Upper lobe of left lung (tissue), 6 donors: ENCODE data around the gene TMEM170A. TPM values are rescaled to one million over a fixed set of nuclear protein-coding genes. Genes with fewer than 3 reads are reported as not detected.
A peak's percentile ranks its signal among the peaks of the same experiment; 100 is the strongest.
"Not testable (repeated sequence)": the region's sequence is repeated elsewhere in the genome, so short reads cannot be mapped to it uniquely, and the experiment has no call there.

Experiments
- ATAC-seq, 2 donors: fragments of 200-7000 bp; cut with Tn5 transposase; one replicate each; pipeline ENCODE4 v1.9.1; 2022; ENCODE audit warnings: mild to moderate bottlenecking in 2 of 2, moderate library complexity in 2 of 2; ENCODE audit not compliant: low FRiP score in 2 of 2
- DNase-seq, 2 donors: peaks; one replicate each; pipeline ENCODE4 v3.0.0-alpha.2; 2019 to 2020
- H3K27ac ChIP-seq, 4 donors: fragments of 200-600 bp; sonication (generic); one replicate each; pipeline ENCODE4 v1.5.1; 2016 to 2019
- H3K27me3 ChIP-seq, 4 donors: fragments of 200-600 bp; sonication (generic); one replicate each; pipeline ENCODE4 v1.5.1; 2017 to 2019
- H3K36me3 ChIP-seq, 4 donors: fragments of 200-600 bp; sonication (generic); one replicate each; pipeline ENCODE4 v1.5.1; 2016 to 2019
- H3K4me1 ChIP-seq, 4 donors: fragments of 200-600 bp; sonication (generic); one replicate each; pipeline ENCODE4 v1.5.1; 2018 to 2019
- H3K4me3 ChIP-seq, 4 donors: fragments of 200-600 bp; sonication (generic); one replicate each; pipeline ENCODE4 v1.5.1; 2017 to 2019; ENCODE audit warnings: mild to moderate bottlenecking in 2 of 4, moderate library complexity in 1 of 4
- H3K9me3 ChIP-seq, 4 donors: fragments of 200-600 bp; sonication (generic); one replicate each; pipeline ENCODE4 v1.5.1; 2018 to 2019
- EP300 ChIP-seq, 4 donors: sonication (generic); formaldehyde crosslinking; IDR thresholded peaks; one replicate each; pipeline ENCODE4 v1.5.1; 2017; ENCODE audit warnings: antibody characterized with exemption in 4 of 4, control low read depth in 2 of 4
- POLR2A ChIP-seq, 4 donors: fragments of 450-650 bp; IDR thresholded peaks; one replicate each; pipeline ENCODE4 v1.5.1; 2016 to 2017; ENCODE audit warnings: antibody characterized with exemption in 4 of 4, mild to moderate bottlenecking in 2 of 4
- POLR2AphosphoS5 ChIP-seq, 2 donors: sonication (generic); formaldehyde crosslinking; IDR thresholded peaks; one replicate each; pipeline ENCODE4 v1.5.1; 2017; ENCODE audit warnings: antibody characterized with exemption in 2 of 2
- WGBS, 2 donors: methylation state at CpG; one replicate each; pipeline ENCODE4 v1.1.5; 2017 to 2018; 5-methylcytosine and 5-hydroxymethylcytosine counted together
- total RNA-seq, 6 donors: library from RNA; depleted of rRNA in 4 of 6; stranded (reverse); fragments of >200 nt in 4 of 6; gene quantifications; one replicate each; pipeline versions ENCODE4 v1.1.0 to v1.2.1, GENCODE V29; 2016 to 2021
- TF ChIP-seq, protein P1 (sequence below), 6 experiments: fragments of 450-650 bp in 4 of 6; fragments of 200-600 bp in 2 of 6; sonication (generic) in 2 of 6; IDR thresholded peaks; one replicate each; pipeline ENCODE4 v1.5.1; 2016 to 2019; ENCODE audit warnings: antibody characterized with exemption in 6 of 6
- donor health status: DM: no; HTN: no; CAD: no; lungs with moderate emphysema.
- donor health status: DM: no; HTN: yes; CAD: no; lungs with severe emphysema.

TMEM170A gene
- total RNA-seq, 6 donors from 2014 or later = 11.5 to 31.6 (median 25.5) TPM

DNA sequence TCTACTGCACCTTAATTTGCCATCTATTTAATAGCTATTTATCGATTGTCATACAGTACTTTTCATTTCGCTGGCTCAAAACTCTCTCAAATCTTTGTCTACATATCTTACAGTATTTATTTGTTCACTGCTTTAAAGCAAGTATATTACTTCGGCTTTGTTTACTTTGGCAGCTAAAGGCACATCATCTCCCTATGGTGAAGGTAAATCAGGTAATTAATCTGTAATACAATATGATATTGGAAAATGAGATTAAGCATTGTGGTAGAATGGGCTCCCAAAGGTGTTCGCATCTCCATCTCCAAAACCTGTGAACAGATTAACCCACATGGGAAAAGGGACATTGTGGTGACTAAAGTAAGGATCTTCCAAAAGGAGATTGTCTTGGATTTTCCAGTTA lies 6.5 kb downstream of the TMEM170A start:
- Histone ChIP-seq H3K4me3 (no peak overlapping the region), H3K27me3 (no peaks in the 10 kb centered on the region), H3K36me3 (no peaks in the 10 kb centered on the region), H3K27ac (no peak overlapping the region), H3K4me1 (peaks cover under 1 to 25% (median 11%) of the 10 kb centered on the region in 4 donors), H3K9me3 (no peaks in the 10 kb centered on the region)
- no peak for ATAC-seq
- no peak for TF ChIP-seq POLR2A (IDR thresholded peaks at IDR 0.05)
- TF ChIP-seq EP300 (IDR thresholded peaks at IDR 0.05) = no peak
- TF ChIP-seq, protein P1, sequence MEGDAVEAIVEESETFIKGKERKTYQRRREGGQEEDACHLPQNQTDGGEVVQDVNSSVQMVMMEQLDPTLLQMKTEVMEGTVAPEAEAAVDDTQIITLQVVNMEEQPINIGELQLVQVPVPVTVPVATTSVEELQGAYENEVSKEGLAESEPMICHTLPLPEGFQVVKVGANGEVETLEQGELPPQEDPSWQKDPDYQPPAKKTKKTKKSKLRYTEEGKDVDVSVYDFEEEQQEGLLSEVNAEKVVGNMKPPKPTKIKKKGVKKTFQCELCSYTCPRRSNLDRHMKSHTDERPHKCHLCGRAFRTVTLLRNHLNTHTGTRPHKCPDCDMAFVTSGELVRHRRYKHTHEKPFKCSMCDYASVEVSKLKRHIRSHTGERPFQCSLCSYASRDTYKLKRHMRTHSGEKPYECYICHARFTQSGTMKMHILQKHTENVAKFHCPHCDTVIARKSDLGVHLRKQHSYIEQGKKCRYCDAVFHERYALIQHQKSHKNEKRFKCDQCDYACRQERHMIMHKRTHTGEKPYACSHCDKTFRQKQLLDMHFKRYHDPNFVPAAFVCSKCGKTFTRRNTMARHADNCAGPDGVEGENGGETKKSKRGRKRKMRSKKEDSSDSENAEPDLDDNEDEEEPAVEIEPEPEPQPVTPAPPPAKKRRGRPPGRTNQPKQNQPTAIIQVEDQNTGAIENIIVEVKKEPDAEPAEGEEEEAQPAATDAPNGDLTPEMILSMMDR (IDR thresholded peaks at IDR 0.05) = no peak
- TF ChIP-seq POLR2AphosphoS5 (IDR thresholded peaks at IDR 0.05) = no peak
- no peak for DNase-seq
- 87 to 92% methylated on average over 4 of the region's 4 CpGs for WGBS, 2 donors

DNA sequence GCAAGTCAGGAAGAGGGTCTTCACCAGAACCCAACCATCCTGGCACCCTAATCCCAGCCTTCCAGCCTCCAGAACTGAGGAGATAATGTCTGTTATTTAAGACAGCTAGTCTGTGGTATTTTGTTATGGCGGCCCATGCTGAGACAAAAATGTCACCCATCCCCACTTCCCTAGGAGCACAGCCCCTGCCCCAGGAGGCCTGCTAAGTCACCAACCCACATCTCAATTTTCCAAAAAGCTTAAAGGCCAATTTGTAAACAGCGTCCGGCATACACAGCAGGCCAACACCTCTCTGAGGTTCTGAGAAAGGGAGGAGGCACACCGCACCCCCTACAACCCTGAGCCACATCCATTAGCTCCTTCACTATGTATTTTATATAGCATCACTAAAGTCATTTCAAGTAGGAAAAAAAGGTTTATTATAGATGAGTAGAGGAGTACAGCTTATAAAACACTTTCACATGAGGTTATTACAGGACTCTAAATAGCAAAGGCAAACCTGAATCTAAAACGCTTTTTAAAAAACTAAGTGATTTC lies 6.9 kb downstream of the TMEM170A start:
- H3K4me1 ChIP-seq = peaks cover 6 to 24% (median 9%) of the 10 kb centered on the region in 4 donors
- 97 to 99% methylated on average over 5 of the region's 5 CpGs for whole genome bisulfite sequencing, 2 donors
- H3K36me3 ChIP-seq = no peaks in the 10 kb centered on the region
- DNase-seq = no peak
- TF ChIP-seq POLR2A (IDR thresholded peaks at IDR 0.05) (no peak), POLR2AphosphoS5 (IDR thresholded peaks at IDR 0.05) (no peak), EP300 (IDR thresholded peaks at IDR 0.05) (no peak)
- TF ChIP-seq, protein P1 (IDR thresholded peaks at IDR 0.05) = no peak
- H3K27ac ChIP-seq = no peak overlapping the region
- no peaks in the 10 kb centered on the region for H3K27me3 ChIP-seq
- no peak for ATAC-seq
- H3K9me3 ChIP-seq = no peaks in the 10 kb centered on the region
- no peak overlapping the region for H3K4me3 ChIP-seq

DNA sequence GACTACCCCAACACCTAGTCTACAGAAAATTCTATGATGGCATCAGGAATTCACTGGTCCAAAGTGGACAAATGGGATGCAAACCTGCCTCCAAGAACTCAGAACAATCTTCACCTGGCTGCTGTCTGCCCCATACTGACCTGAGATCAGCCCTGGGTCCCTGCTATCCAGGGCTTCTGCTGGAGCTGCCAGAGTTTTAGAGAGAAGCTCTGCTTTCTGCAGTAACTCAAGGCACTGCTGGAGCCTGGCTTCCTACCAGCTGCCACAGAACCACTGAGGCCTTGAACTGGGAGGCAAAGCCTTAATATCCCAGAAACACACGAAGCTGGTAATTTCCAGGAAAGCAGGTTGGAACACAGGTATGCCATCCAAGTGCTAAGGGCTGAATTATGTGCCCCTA lies 7.5 kb downstream of the TMEM170A start:
- peaks cover 7 to 18% (median 9%) of the 10 kb centered on the region in 4 donors for H3K4me1 ChIP-seq
- no peaks in the 10 kb centered on the region for H3K9me3 ChIP-seq
- 74 to 80% methylated on average over 1 of the region's 1 CpG for WGBS, 2 donors
- H3K4me3 ChIP-seq = no peak overlapping the region
- TF ChIP-seq, protein P1 (IDR thresholded peaks at IDR 0.05) = no peak
- no peak for TF ChIP-seq POLR2A (IDR thresholded peaks at IDR 0.05)
- no peak for TF ChIP-seq EP300 (IDR thresholded peaks at IDR 0.05)
- TF ChIP-seq POLR2AphosphoS5 (IDR thresholded peaks at IDR 0.05) = no peak
- H3K27ac ChIP-seq = no peak overlapping the region
- ATAC-seq = no peak
- no peaks in the 10 kb centered on the region for H3K27me3 ChIP-seq
- no peaks in the 10 kb centered on the region for H3K36me3 ChIP-seq
- DNase-seq = no peak

DNA sequence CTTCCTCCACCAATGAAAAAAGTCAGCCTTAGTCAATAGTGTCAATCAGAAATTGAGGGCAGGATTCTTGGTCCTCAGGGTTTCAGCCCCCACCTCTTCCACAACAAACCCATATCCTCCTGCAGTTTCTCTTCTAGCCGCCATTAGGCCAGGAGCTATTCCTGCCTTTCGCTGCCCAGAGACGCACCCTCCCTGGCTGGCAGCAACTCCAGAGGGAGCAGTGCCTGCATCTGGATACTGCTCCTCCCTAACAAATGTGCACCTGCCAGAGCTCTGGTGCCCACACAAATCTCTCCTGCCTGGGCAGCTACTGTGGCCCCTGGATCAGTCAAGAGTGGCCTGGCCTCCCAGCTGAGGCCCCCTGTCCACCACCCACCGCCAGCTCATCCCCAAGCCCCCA lies 8.0 kb downstream of the TMEM170A start:
- not testable (repeated sequence) for H3K27ac ChIP-seq, DNase-seq, H3K36me3 ChIP-seq, H3K27me3 ChIP-seq, H3K9me3 ChIP-seq, H3K4me3 ChIP-seq
- ATAC-seq = peak in 1 of 2 donors; percentile 23
- WGBS, 2 donors = 95 to 98% methylated on average over 4 of the region's 4 CpGs
- peaks cover 3 to 13% (median 8%) of the 10 kb centered on the region in 4 donors for H3K4me1 ChIP-seq

DNA sequence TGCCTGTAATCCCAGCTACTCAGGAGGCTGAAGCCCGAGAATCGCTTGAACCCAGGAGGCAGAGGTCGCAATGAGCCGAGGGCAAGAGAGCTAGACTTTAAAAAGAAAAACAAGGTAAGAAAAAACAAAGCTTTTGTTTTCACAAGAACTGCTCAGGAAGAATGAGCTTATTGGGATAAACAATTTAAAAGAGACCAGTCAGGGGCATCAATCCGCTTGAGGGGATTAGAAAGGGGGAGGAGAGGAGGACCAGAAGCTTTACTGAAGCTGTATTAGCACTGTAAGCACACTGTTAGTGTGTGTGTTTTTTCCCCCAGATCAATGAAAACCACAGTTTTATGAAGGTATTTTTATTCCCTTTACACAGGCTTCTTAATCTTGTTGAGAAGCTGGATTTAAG lies 8.8 kb downstream of the TMEM170A start:
- ATAC-seq (no peak), DNase-seq (no peak)
- no peak for TF ChIP-seq POLR2A (IDR thresholded peaks at IDR 0.05)
- TF ChIP-seq, protein P1 (IDR thresholded peaks at IDR 0.05) = no peak
- TF ChIP-seq POLR2AphosphoS5 (IDR thresholded peaks at IDR 0.05) = no peak
- TF ChIP-seq EP300 (IDR thresholded peaks at IDR 0.05) = no peak

More for the DNA sequence above, 8.8 kb downstream of the TMEM170A start:
- peaks cover 3 to 9% (median 5%) of the 10 kb centered on the region in 4 donors for H3K4me1 ChIP-seq
- WGBS, 2 donors = 64 to 76% methylated on average over 5 of the region's 5 CpGs
- H3K27ac ChIP-seq = no peak overlapping the region
- H3K27me3 ChIP-seq = no peaks in the 10 kb centered on the region
- H3K9me3 ChIP-seq = no peaks in the 10 kb centered on the region
- peaks cover 0 to 10% (median 0%) of the 10 kb centered on the region in 4 donors for H3K36me3 ChIP-seq
- no peak overlapping the region for H3K4me3 ChIP-seq
